HepG2 (cell line): ENCODE measurements around the gene CD300H. TPM values are rescaled to one million over a fixed set of nuclear protein-coding genes. Genes with fewer than 3 reads are reported as not detected.
A peak's percentile ranks its signal among the peaks of the same experiment; 100 is the strongest.

Experiments used
- ATAC-seq: fragments of 200-7000 bp; cut with Tn5 transposase; 3 replicates; pipeline ENCODE4 v1.9.1; 2020; ENCODE audit warnings: mild to moderate bottlenecking, moderate library complexity
- BruUV-seq: library from RNA; stranded (reverse); fragments of 400-500 nt; replicated peaks from 2 replicates; lab custom pipeline; 2021; lab: Mats Ljungman, UMichigan
- CTCF ChIA-PET: fragments of 300-600 bp; formaldehyde crosslinking; extraction: SDS; loops from one replicate; lab custom pipeline; 2021; ENCODE audit warnings: low total read pairs, inconsistent platforms, low intra/inter-chr PET ratio; lab: Yijun Ruan, JAX
- POLR2A ChIA-PET: fragments of 350-600 bp; sonication (Branson Sonifier 250); formaldehyde crosslinking; loops from one replicate; lab custom pipeline; 2020; ENCODE audit warnings: antibody characterized with exemption, inconsistent platforms; lab: Yijun Ruan, JAX
- DNase-seq: peaks from one replicate; pipeline ENCODE4 v3.0.0-alpha.2; 2015; ENCODE audit warnings: low spot score
- FAIRE-seq: peaks from 3 replicates; lab custom pipeline; 2011; peaks lifted over from hg19 to GRCh38; lab: Jason Lieb, UNC
- H2AFZ ChIP-seq: one replicate; pipeline ENCODE4 v1.6.1; 2011; ENCODE audit warnings: low read length, inconsistent platforms
- H3K27ac ChIP-seq: fragments of 300-600 bp; 3 replicates; pipeline ENCODE4 v1.8.0; 2011; ENCODE audit warnings: mixed run types, mild to moderate bottlenecking, mixed read lengths, low read length, inconsistent platforms; ENCODE audit not compliant: insufficient read depth; ENCODE audit errors: extremely low read length
- H3K27me3 ChIP-seq, 2 experiments: fragments of 200-600 bp in 1 of 2; 2 replicates in 1 of 2; 3 replicates in 1 of 2; pipeline versions ENCODE4 v1.6.0 to v1.8.0; 2011; ENCODE audit warnings: low read length in 2 of 2, mild to moderate bottlenecking in 2 of 2, moderate library complexity in 2 of 2, inconsistent platforms in 1 of 2; ENCODE audit not compliant: insufficient read depth in 2 of 2, control insufficient read depth in 1 of 2
- H3K36me3 ChIP-seq, 2 experiments: fragments of 200-600 bp in 1 of 2; replicated peaks in 1 of 2; 2 replicates in 1 of 2; 3 replicates in 1 of 2; pipeline versions ENCODE4 v1.5.1 to v1.8.0; 2011; ENCODE audit warnings: low read length in 2 of 2, inconsistent platforms in 1 of 2; ENCODE audit not compliant: insufficient read depth in 2 of 2, control insufficient read depth in 1 of 2
- H3K4me1 ChIP-seq: 2 replicates; pipeline ENCODE4 v1.5.1; 2012; ENCODE audit warnings: low read length, inconsistent platforms; ENCODE audit not compliant: insufficient read depth
- H3K4me2 ChIP-seq: 2 replicates; pipeline ENCODE4 v1.6.0; 2011; ENCODE audit warnings: low read depth, low read length, inconsistent platforms
- H3K4me3 ChIP-seq, 3 experiments: fragments of 200-600 bp in 1 of 3; sonication (generic), shearing (Covaris generic) in 1 of 3; replicated peaks in 1 of 3; 2 replicates each; pipeline ENCODE4 v1.5.1; 2011 to 2016; ENCODE audit warnings: low read length in 3 of 3, inconsistent platforms in 2 of 3, low read depth in 2 of 3, mild to moderate bottlenecking in 2 of 3, control low read depth in 1 of 3, mixed read lengths in 1 of 3; ENCODE audit not compliant: insufficient read depth in 1 of 3
- H3K79me2 ChIP-seq: one replicate; pipeline ENCODE4 v1.6.1; 2011; ENCODE audit warnings: low read length, inconsistent platforms; ENCODE audit not compliant: insufficient read depth
- H3K9ac ChIP-seq: 2 replicates; pipeline ENCODE4 v1.6.0; 2011; ENCODE audit warnings: mild to moderate bottlenecking, low read depth, low read length, inconsistent platforms; ENCODE audit not compliant: insufficient read depth
- H3K9me3 ChIP-seq: 2 replicates; pipeline ENCODE4 v1.5.1; 2012; ENCODE audit warnings: mild to moderate bottlenecking, low read length
- H4K20me1 ChIP-seq: 2 replicates; pipeline ENCODE4 v1.6.0; 2011; ENCODE audit warnings: inconsistent platforms, mild to moderate bottlenecking, low read length, moderate library complexity; ENCODE audit not compliant: insufficient read depth
- CEBPB ChIP-seq: IDR thresholded peaks from 2 replicates; pipeline ENCODE4 v1.6.1; 2011; ENCODE audit warnings: low read depth, low read length, improper control_type of control experiment, borderline replicate concordance
- ERF ChIP-seq: IDR thresholded peaks from 2 replicates; pipeline ENCODE4 v1.6.1; 2018; ENCODE audit warnings: missing biosample characterization, missing genetic modification reagents
- FOSL2 ChIP-seq: sonication (generic); formaldehyde crosslinking; IDR thresholded peaks from 2 replicates; pipeline ENCODE4 v1.4.0; 2020; ENCODE audit warnings: missing genetic modification reagents
- GABPA ChIP-seq, 2 experiments: IDR thresholded peaks; 2 replicates each; pipeline ENCODE4 v1.6.1; 2011 to 2016; ENCODE audit warnings: low read depth in 2 of 2, low read length in 1 of 2, missing biosample characterization in 1 of 2, missing genetic modification characterization in 1 of 2
- MAFF ChIP-seq: IDR thresholded peaks from 2 replicates; pipeline ENCODE4 v1.6.1; 2011; ENCODE audit warnings: low read depth, low read length, improper control_type of control experiment
- MAFK ChIP-seq, 2 experiments: IDR thresholded peaks in 1 of 2; conservative IDR thresholded peaks in 1 of 2; 2 replicates each; pipeline ENCODE4 v1.6.1; 2011; ENCODE audit warnings: improper control_type of control experiment in 2 of 2, low read length in 2 of 2
- ZNF335 ChIP-seq: sonication (generic); formaldehyde crosslinking; IDR thresholded peaks from 2 replicates; pipeline ENCODE4 v1.4.0; 2020; ENCODE audit warnings: missing genetic modification reagents
- ZNF660 ChIP-seq: sonication (generic); formaldehyde crosslinking; IDR thresholded peaks from 2 replicates; pipeline ENCODE4 v1.5.1; 2020; ENCODE audit warnings: mild to moderate bottlenecking, low read depth, missing genetic modification reagents, borderline replicate concordance
- WGBS: methylation state at CpG from one replicate; pipeline ENCODE4 v1.1.6; 2017; ENCODE audit warnings: low lambda C conversion rate; 5-methylcytosine and 5-hydroxymethylcytosine counted together
- in situ Hi-C: cut with HindIII; loops from 2 replicates; pipeline ENCODE4 v1.10.0; 2017; ENCODE audit warnings: low pct_unique_long_range_greater_than_20kb; ENCODE audit not compliant: extremely low pct_ligation_motif_present
- intact Hi-C: fragments of 100-400 bp; cut with micrococcal nuclease; formaldehyde crosslinking; loops from one replicate; pipeline ENCODE4 v1.10.0; 2022; ENCODE audit not compliant: unreplicated experiment
- polyA plus RNA-seq, 8 experiments: library from polyadenylated mRNA; depleted of rRNA in 3 of 8; stranded (reverse) in 7 of 8; unstranded in 1 of 8; fragments of >200 nt; fragmentation: Illumina TruSeq in 4 of 8; extraction: Trizol in 4 of 8; gene quantifications; 2 replicates each; pipeline versions ENCODE4 v1.2.1 to v1.2.3, GENCODE V29; 2011 to 2016; ENCODE audit warnings: low read depth in 4 of 8, missing spikeins in 1 of 8, mixed read lengths in 1 of 8; ENCODE audit not compliant: insufficient read depth in 1 of 8
- total RNA-seq, 5 experiments: library from RNA; depleted of rRNA; stranded (reverse); fragments of >200 nt; fragmentation: Illumina TruSeq; extraction: Trizol; gene quantifications; 2 replicates each; pipeline ENCODE4 v1.2.3, GENCODE V29; 2016; ENCODE audit warnings: low read depth in 1 of 5

CD300H gene
- total and polyA plus RNA-seq, 2 of the 13 experiments (the other 11 are each of a cell fraction or from before 2014, with no cell fraction given) = not detected

DNA sequence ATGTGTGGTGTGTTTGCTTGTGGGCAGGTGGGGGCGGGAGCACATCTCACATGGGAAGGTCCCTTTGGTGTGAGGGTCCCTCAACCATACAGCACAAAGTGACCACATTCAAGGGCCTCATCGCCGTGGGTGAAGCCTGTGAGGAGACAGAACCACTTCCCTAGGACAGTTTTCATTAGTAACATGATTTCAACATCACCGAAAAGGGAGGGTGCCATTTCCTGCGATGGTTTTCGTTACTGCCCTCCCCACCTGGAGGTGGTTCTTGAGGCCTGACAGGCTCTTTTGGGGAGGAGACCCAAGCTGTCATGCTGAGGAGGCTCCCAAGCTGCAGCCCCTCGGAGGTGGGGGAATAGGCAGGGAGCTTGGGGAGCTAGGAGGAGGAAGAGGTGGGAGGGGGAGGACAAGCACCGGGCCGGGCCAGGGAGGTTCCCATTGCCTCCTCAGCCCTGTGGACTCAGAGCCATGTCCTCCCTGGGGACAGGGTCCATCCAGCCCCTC lies 45.6 kb downstream of the CD300H start:
- in situ Hi-C loops = no loop called here
- ChIA-PET CTCF (no interaction called here), POLR2A (no interaction called here)

DNA sequence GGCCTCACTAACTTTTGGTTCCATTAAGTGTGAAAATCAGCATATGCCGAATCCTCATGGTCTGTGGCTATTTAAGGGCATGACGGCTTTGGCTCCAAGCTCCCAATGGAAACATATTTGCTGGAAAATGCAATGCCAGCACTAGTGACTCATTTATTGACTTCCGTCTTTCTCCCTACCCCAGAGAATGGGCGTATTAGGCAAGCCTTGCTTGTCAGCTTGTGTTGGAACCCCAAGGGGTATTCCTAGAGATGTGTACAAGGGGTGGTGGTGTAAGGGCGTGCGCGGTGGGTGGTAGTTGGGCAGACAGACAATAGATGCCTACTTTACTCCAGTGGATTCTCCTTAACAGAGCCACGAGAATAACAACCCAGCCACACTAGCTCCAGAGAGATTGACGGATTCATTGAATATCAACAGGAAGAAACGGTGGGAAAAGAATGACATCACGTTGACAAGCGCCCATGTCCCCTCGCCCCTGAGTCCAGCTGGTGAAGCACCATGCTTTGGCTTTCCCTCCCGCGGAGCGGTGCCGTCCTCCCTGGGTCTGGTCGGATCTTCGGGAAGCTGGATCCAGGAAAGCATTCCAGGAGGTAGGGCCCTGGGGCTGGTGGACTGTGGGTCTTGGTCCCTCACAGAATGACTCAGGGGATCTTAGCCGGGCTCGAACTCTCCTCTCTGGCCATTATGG lies 46.4 kb downstream of the CD300H start:
- Histone ChIP-seq H3K79me2 (no peaks in the 10 kb centered on the region), H3K4me1 (peaks cover 11% of the 10 kb centered on the region; the same call in 1 of the 2 replicates), H3K9ac (no peak overlapping the region), H3K27me3 (peaks cover under 1 to 56% of the 10 kb centered on the region in 2 experiments; a peak in 4 of 5 replicates), H3K36me3 (no peaks in the 10 kb centered on the region), H2AFZ (no peak overlapping the region), H4K20me1 (no peaks in the 10 kb centered on the region), H3K27ac (no peak overlapping the region), H3K4me3 (no peak overlapping the region), H3K4me2 (no peak overlapping the region), H3K9me3 (0 out of 2 replicates have a peak, but pooled peaks cover 4% of the 10 kb centered on the region)
- 53% methylated on average over 21 of the region's 21 CpGs for WGBS
- CTCF ChIA-PET = no interaction called here
- POLR2A ChIA-PET = no interaction called here
- FAIRE-seq (no peak), ATAC-seq (no peak), DNase-seq (no peak)
- no TSS peak for BruUV-seq
- intact Hi-C loops (no loop called here), in situ Hi-C loops (no loop called here)
- TF ChIP-seq ERF (no peak), FOSL2 (peak; percentile 53), MAFK (conservative IDR thresholded peaks at IDR 0.05 in 1 of 2, IDR thresholded peaks at IDR 0.05 in 1 of 2; ENCODE audit: low read length in 2 of 2) (peak; percentile 30 to 34; a peak in 2 of 4 replicates), GABPA (IDR thresholded peaks at IDR 0.05; ENCODE audit: low read depth, low read length) (no peak), GABPA (CRISPR knock-in tag; IDR thresholded peaks at IDR 0.05; ENCODE audit: low read depth) (0 out of 2 replicates have a peak, but pooled peaks have one; percentile 16), ZNF660 (CRISPR knock-in tag) (no peak), MAFF (0 out of 2 replicates have a peak, but pooled peaks have one; percentile 29)

More for the DNA sequence above, 45.6 kb downstream of the CD300H start:
- TF ChIP-seq ZNF335 (CRISPR knock-in tag) (no peak), CEBPB (0 out of 2 replicates have a peak, but pooled peaks have one; percentile 23)
- TF ChIP-seq, all 625 proteins: peak for 1
- no peak overlapping the region for H3K4me3 ChIP-seq
- no peak for DNase-seq
- H2AFZ ChIP-seq = no peak overlapping the region
- ATAC-seq = no peak
- intact Hi-C loops = no loop called here
- no peak for FAIRE-seq
- 26% methylated on average over 8 of the region's 9 CpGs for WGBS
- no peak overlapping the region for H3K9ac ChIP-seq
- H3K4me1 ChIP-seq = peaks cover 11% of the 10 kb centered on the region; the same call in 1 of the 2 replicates
- no peak overlapping the region for H3K4me2 ChIP-seq
- 0 out of 2 replicates have a peak, but pooled peaks cover 4% of the 10 kb centered on the region for H3K9me3 ChIP-seq
- BruUV-seq = no TSS peak
- peaks cover 2 to 65% of the 10 kb centered on the region in 2 experiments; a peak in 4 of 5 replicates for H3K27me3 ChIP-seq
- H3K27ac ChIP-seq = no peak overlapping the region
- no peaks in the 10 kb centered on the region for H4K20me1 ChIP-seq
- H3K79me2 ChIP-seq = no peaks in the 10 kb centered on the region
- H3K36me3 ChIP-seq = no peaks in the 10 kb centered on the region
